ENCODE results near the gene EEF1AKMT3.

The EEF1AKMT3 gene

DNA sequence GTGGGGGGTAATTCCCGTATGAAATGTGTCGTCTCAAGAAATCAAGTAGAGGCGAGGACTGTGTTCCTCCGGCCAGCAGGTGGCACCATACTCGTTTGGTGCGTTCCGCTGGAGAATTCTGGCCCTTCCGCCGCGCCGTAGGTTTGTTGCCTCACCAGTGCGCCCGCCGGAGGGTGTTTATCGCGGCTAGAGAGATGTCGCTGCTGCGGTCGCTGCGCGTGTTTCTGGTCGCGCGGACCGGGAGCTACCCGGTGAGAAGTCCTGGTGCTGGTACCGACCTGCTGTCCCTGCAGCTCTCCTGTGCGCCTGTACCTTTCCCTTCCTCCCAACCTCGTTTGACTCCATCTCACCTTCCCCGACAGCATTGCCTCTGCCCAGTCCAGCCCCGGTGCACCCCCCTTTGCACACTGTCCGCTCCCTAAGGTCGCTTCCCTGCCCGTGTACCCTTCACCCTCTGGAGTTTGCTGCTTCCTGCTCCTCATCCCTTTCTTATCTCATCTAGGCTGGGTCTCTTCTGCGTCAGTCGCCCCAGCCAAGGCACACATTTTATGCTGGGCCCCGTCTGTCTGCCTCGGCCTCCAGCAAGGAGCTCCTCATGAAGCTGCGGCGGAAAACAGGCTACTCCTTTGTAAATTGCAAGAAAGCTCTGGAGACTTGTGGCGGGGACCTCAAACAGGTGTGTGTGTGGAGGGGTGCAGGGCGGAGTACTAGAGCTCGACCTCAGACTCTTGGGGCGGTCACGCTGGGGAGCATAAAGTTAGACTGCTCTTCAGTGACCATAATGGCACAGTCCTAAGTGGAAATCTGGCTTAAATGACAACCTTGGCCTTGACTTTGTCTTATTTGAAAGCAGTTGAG, 10.4 kb downstream of the EEF1AKMT3 start, which contains the start of gene TSFM:
TSFM (plus strand) TSS at position 180 of the 858 bp plus-strand sequence; CDS start at position 195, 15 bp downstream.
- DNase-seq (ENCODE audit: low read depth, low spot score): peak; percentile 97

DNA sequence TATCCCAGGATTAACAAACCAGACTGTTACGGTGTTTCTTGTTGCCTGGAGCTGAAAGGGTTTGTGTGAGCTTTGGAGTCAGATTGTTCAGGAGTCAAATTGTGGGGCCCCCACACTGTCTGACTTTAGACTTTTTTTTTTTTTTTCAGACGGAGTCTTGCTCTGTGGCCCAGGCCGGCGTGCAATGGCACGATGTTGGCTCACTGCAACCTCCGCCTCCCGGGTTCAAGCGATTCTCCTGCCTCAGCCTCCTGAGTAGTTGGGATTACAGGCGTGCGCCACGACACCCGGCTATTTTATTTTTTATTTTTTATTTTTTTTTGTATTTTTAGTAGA, 11.0 kb downstream of the EEF1AKMT3 start:
- DNase-seq (ENCODE audit: low read depth, low spot score): no peak

DNA sequence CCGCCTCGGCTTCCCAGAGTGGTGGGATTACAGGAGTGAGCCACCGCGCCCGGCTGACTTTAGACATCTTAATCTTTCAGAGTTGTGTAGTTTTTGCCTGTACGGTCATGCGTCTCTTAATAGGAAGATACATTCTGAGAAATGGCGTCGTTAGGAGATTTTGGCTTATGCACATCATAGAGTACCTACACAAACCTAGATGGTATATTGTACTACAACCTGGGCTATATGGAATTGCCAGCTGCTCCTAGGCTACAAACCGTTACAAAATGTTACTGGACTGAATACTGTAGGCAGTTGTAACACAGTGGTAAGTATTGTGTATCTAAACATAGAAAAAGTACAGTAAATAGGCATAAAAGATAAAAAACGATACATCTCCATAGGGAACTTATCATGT, 11.4 kb downstream of the EEF1AKMT3 start:
- no peak for DNase-seq (ENCODE audit: low read depth, low spot score)

DNA sequence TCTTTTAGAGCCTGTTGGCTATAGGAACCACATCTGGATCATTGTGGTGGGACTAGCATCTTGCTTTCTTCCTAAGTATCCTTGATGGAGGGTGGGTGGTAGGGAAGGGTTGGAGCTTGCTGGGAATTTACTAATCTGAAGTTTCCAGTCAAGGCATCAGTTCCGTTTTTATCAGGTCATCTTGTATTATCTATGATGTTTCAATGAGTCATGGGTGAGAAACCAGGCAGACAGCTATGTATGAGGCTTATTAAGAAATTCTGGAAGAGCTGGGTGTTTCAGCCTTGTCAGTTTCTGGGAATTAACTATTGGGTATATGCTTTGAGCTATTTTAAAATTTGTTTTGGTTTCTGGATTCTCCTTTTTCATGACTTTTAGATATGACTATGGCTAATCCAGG, 21.5 kb downstream of the EEF1AKMT3 start:
- DNase-seq (ENCODE audit: low read depth, low spot score): no peak

DNA sequence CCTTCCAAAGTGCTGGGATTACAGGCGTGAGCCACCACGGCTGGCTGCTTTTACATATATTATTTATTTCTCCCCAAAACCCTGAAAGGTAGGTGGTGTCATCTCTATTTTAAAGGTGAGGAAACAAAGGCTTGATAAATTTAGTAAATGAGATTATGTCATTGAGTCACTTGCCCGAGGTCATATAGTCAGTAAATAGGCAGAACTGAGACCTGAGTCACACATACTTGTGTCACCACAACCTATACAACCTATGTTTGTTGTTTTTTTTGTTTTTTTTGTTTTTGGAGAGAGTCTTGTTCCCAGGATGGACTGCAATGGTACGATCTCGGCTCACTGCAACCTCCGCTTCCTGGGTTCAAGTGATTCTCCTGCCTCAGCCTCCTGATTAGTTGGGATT, 22.9 kb downstream of the EEF1AKMT3 start:
- no peak for DNase-seq (ENCODE audit: low read depth, low spot score)

DNA sequence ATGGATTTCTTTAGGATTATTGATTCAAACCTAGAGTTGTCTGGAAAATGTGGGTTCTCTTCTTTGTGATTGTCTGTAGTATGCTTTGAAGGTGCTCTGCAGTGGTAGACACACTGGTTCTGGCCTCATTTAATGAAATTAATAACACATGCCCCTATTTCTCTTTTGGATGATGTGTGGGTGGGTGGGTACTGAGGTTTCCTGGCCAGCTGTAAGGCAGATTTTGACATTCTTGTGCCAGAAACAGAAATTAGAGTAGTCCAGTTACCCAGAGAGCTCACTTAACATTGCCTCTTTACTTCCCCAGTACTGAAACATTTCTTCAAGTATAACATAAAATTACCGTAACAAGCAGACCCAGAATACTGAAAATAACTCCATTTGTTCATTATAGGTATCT, 24.6 kb downstream of the EEF1AKMT3 start:
- no peak for DNase-seq (ENCODE audit: low read depth, low spot score)

DNA sequence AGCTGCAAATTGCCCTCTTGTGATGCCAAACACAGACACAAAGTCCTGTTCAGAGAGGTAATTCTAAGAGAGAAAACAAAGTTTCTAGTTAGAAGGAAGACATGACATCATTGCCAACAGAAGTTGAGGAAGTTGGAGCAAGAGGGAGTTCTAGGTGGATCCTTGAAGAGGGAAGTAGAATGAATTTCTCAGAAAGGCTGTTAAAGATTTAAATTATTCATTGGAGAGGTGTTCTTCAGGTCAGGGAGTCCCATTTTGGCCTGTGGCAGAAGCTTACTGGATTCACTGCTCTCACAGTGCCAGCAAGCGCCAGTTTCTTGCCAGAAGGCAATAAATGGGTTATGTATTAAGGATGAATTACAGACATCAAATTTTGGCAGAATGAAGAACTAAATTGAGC, 25.5 kb downstream of the EEF1AKMT3 start:
- DNase-seq (ENCODE audit: low read depth, low spot score): no peak

DNA sequence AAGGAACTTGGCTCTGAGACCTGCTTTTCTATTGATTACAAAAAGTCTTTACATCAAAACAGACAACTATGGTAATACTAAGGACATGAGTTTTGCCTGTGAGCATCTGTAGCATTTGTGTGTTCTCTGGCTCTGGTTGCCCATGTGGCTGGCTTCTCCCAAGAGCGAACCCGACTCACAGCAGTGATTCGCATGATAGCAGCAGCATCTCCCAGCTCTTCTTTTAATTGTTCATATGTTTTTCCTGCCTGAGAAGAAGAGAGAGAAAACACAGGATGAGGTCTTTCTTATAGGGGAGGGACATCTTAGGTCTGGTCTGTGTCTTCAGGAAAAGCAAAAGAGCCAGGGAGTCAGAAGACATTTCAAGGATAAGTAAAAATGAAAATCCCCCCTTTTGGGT, 28.6 kb downstream of the EEF1AKMT3 start:
- no peak for DNase-seq (ENCODE audit: low read depth, low spot score)

DNA sequence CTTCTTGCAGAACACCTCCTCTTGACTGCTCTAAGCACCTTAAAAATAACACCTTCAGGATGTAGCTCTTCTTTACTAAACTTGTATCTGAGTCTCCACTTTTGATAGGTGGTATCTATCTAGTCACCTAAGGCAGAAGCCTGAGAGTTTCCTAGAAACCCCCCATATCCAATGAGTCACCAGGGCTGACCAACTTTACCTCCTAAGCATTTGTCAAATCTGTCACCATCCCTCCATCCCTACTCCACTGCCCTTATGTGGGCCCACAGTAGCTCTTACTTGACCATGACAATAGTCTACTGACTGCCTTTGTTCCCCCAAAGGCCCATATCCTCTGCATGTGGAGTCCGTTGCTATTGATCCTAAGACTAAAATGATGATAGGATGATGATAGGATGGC, 30.2 kb downstream of the EEF1AKMT3 start:
- no peak for DNase-seq (ENCODE audit: low read depth, low spot score)

DNA sequence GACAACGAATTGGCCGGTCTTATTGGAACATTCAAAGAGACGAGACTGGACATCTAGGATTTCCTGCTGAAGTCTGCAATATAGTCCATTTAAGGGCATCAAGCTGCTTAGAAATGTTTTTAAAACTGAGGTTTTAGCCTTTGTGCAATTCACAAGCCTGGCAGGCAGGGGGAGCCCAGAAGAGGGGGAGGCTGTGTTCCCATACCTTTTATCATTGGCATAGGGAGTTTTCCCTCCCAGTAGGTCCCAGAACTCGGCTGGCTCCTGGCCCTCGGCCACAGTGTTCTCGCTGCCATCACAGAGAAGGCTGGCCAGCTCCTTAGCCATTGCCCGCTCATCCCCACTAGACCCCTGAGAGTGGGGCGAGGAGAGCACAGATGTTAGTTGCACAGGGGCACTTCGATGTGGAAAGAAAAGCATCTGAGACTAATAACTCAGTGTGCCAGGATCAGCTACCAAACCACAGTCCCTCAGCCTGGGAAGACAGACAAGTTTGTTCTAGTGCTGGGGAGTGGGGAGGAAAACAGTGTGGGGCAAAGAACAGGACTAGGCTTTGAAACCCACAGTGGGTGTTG, 31.0 kb downstream of the EEF1AKMT3 start:
- DNase-seq (ENCODE audit: low read depth, low spot score): no peak

DNA sequence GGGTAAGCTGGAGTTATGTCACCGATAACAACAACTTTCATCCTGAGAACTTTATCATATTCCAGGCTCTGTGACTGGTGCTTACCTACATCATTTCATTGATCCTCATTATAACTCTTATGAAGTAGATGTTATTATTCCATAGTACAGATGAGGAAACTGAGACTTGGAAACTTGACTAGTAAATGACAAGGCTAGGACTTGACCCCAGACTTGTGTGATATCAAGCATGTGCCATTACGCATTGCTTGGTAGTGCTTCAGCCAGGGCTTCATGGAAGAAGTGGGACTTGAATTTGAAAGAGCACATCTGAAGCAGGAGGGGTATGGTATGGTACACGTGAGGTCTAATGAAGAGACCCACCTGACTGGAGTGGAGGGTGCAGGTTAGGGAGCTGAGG, 34.3 kb downstream of the EEF1AKMT3 start:
- no peak for DNase-seq (ENCODE audit: low read depth, low spot score)

DNA sequence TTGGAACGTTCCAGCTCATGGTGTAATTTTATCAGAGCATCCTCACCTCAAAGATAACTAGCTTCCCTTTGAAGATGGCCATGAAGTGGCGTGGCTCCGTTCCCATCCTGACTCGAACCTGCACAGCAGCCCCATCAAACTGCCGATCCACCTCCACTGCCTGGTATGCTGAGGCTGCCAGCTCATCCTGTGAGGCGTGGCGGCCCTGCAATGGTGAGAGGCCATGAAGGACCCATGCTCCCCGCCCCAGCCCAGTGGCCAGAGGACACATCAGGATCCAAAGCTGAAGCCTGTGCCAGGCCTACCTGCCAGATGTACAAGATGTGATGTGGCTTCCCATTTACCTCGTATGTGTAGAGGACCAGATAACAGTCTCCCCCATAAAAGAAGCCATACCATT, 34.9 kb downstream of the EEF1AKMT3 start:
- no peak for DNase-seq (ENCODE audit: low read depth, low spot score)

DNA sequence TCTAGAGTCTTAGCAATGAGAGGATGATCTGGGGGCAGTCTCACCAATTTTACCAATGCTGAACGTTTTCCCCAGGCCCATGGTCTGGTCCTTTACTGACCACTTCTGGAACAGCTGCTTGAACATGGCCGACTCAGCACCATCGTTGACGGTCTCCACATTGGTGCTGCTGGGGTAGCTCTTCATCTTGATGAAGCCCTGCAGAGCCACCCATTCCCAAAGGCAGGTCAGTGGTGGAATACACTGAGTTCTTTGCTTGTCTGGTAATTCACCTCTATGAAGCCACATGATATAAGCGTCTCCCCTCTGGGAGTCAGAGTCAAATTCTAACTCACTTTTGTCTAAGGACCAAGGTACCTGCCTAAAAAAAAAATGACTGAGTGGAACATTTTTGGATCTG, 35.9 kb downstream of the EEF1AKMT3 start:
- DNase-seq (ENCODE audit: low read depth, low spot score): no peak

DNA sequence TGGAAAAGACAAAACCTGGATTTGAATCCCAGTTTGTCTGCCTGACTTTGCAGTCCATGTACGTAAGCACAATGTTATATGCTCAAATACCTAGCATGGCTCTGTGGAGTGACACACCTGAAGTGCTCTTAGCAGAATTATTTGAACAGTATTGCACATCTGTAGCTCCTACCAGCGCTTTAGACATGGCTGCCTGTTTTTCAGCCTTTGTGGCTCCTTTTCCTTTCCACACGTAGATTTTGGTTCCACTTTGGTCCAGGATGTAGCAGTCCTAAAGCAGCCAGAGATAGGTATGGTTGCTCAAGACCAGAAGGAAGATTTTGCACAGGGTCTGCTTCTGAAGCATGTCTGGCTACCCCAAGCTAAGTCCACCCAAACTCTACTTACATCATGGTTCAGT, 37.0 kb downstream of the EEF1AKMT3 start:
- DNase-seq (ENCODE audit: low read depth, low spot score): no peak

DNA sequence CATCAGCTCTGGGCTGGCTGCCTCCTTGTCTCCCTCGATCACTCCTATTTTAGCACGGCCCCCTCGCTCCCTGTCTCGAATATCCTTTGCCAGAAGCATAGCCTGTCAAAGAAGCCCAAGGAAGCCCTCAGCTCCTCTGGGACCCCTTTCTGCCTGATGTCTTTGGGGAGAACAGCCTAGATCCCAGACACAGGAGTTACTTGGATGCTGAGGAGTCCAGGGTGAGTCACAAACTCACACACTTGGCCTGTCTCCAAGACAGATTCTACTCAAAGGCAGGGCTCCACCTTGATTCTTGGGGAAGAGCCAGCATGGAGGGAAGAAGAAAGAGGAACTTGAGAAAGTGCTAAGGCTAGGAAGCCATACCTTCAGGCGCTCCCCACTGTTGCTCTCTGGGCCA, 38.0 kb downstream of the EEF1AKMT3 start:
- DNase-seq (ENCODE audit: low read depth, low spot score): no peak

DNA sequence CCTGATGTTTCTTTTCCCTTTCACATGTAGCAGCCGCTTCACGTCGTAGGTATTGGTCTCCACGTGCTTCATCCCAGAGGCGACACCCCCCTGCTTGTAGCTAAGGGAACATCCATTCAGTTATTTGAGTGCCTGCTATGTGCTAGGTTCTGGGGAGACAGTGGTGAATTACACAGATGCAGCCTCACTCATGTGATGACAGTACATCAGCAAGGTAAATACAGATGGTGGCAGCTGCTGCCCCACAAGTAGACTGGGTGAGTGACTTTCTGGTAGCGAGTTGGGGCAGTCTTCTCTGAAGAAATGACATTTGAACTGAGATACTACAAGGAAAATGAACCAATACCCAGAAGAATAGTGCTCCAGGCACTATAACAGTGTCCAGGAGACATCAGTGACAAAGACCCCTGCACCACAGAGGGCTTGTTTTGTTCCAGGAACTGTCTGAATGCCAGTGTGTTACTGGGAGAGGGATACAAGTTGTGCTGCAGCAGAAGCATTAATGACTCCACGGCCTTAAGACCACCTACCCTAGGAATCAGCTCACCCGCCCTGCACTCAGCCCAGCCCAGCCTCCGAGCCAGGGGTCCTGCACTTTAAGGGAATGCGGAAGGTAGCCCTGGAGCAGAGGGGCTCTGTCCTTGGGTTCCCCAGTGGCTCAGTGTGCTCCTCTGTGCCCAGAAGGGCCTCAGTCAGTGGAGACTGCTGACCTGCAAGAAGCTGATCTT, 38.8 kb downstream of the EEF1AKMT3 start:
- no peak for DNase-seq (ENCODE audit: low read depth, low spot score)

DNA sequence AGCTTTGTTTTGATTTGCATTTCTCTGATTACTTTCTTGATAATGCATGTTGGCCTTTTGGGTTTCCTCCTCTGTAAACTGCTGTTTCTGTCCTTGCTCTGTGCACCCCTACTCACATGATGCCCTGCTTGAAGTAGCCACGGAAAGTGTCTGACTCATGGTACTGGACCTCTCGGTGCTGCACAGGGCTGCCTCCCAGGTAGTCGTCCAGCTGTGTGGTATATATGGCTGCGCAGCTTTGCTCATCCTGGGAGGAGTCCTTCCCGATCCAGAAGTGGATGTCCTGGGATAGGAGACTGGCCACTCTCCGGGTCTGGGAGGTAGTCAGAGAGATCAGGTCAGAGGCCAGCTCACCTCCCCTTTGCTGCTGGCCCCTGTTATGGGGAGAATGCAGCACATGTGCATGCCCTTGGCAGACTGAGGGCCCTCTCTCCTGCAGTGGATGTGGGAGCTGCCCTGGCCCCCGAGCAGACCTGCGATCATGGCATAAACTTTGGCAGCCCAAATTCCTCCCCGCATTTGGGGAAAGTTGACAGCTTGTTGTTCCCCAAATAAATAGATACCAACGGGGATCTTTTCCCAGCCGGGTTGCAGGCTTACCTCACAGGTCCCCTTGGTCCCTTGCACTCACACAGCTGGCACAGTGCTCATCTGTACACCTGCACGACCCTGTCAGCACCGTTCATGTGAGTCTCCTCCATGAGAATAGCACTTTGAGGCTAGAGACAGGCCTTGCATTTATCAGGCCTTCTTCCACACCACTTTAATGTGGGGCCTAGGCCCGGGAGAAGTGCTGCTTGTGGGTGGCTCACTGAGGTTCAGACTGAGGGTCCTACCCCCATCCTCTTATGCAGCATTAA, 40.9 kb downstream of the EEF1AKMT3 start:
- DNase-seq (ENCODE audit: low read depth, low spot score): no peak

DNA sequence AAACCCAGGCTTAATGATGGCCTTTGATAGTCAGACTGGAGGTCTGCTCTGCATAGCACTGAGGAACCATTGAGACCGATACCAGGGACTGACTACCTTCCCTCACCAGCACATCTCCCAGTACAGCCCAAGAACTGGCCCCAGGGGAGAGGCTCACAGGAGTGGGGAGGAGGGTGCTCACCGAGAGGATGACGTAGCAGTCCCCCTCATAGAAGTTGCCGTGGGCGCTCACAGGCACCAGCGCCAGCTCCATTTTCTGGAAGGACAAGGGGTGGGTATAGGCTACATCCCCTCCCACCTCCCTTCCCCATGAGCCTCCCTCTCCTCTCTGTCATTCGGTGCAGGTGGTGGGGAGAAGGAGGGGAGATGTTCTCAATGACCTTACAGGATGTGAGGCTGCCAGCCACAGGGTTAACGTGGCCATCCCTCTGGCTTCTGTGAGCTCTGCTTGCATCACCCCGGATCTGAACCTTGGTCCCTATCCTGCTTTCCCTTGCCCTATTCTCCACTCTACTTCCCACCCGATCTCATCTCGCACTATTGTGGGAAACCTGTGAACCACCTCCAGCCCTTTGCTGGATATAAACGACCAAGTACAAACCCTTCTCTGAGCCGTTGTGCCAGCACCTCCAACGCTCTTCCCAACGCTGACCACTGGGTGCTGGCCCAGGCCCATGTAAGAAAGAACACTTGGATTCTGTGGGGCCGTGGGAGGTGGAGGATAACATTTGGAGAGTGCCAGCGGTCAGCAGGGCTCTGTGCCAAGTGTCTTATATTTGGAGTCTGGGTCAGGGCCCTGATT, 41.8 kb downstream of the EEF1AKMT3 start:
- DNase-seq (ENCODE audit: low read depth, low spot score): no peak

DNA sequence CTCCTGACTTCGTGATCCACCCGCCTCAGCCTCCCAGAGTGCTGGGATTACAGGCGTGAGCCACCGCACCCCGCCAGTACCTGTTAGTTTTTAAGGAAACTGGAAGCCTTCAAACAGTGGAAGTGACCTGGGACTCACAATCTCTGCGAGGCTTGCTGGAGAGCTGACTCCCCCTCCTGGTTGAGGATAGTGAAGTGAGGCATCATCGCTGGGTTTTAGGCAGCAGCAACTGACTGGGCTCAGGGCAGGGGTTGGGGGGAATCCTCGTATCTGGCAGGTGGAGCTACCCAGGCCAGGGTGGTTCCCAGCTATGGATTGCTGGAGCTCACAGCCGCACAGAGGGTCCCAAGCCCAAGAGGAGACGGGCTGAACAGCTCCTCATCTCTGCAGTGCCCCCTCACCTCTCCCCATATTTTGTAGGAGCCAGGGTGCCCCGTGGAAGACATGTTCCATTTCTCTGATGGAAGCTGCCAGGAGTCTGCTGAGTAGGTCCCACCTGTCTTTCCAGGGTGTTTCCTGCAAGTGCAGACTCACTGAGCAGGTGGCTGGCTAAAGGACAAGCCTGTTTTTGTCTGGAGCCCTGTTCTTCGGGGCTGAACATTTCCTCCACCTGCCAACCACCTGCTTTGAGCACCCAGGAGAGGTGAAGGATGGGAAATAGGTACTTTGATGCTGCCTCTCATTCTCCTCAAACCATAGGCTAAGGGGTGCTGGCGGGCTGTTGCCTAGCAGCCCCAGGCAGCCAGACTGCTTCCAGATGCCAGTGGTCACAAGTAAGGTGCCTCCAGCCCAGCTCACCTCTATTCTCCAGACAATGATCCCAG, 43.0 kb downstream of the EEF1AKMT3 start:
- DNase-seq (ENCODE audit: low read depth, low spot score): no peak
